Lung (tissue), 12 donors: ENCODE results near the gene STX3. TPM values are rescaled to one million over a fixed set of nuclear protein-coding genes. Genes with fewer than 3 reads are reported as not detected.

Experiments used
- ATAC-seq: fragments of 200-7000 bp; cut with Tn5 transposase; one replicate; pipeline ENCODE4 v1.9.1; 2020; ENCODE audit warnings: moderate number of reproducible peaks; ENCODE audit not compliant: insufficient read depth, low FRiP score
- DNase-seq, 3 donors: peaks; one replicate each; pipeline ENCODE4 v3.0.0-alpha.2; 2013 to 2017
- H3K27ac ChIP-seq, 2 donors: one replicate each; pipeline ENCODE4 v1.5.1; 2013; ENCODE audit warnings: mild to moderate bottlenecking in 2 of 2, moderate library complexity in 2 of 2, control low read depth in 1 of 2, inconsistent platforms in 1 of 2, low read depth in 1 of 2, low read length in 1 of 2
- H3K27me3 ChIP-seq, 3 donors: one replicate each; pipeline ENCODE4 v1.5.1; 2013; ENCODE audit warnings: low read length in 2 of 3; ENCODE audit not compliant: control insufficient read depth in 3 of 3, insufficient read depth in 3 of 3
- H3K36me3 ChIP-seq, 4 donors: one replicate each; pipeline ENCODE4 v1.5.1; 2013; ENCODE audit warnings: low read length in 4 of 4, mild to moderate bottlenecking in 1 of 4, moderate library complexity in 1 of 4; ENCODE audit not compliant: control insufficient read depth in 4 of 4, insufficient read depth in 4 of 4
- H3K4me1 ChIP-seq, 5 donors: one replicate each; pipeline ENCODE4 v1.5.1; 2013; ENCODE audit warnings: low read length in 5 of 5, mild to moderate bottlenecking in 2 of 5, moderate library complexity in 1 of 5; ENCODE audit not compliant: control insufficient read depth in 5 of 5, insufficient read depth in 5 of 5
- H3K4me3 ChIP-seq: one replicate; pipeline ENCODE4 v1.5.1; 2013; ENCODE audit warnings: mild to moderate bottlenecking, control low read depth, moderate library complexity
- H3K9ac ChIP-seq, 2 donors: one replicate each; pipeline ENCODE4 v1.5.1; 2013; ENCODE audit warnings: low read length in 2 of 2, control low read depth in 1 of 2; ENCODE audit not compliant: insufficient read depth in 1 of 2
- H3K9me3 ChIP-seq, 4 donors: one replicate each; pipeline ENCODE4 v1.5.1; 2013; ENCODE audit warnings: low read length in 3 of 4, mild to moderate bottlenecking in 1 of 4, moderate library complexity in 1 of 4; ENCODE audit not compliant: control insufficient read depth in 4 of 4, insufficient read depth in 3 of 4
- CTCF ChIP-seq: IDR thresholded peaks from 2 replicates; pipeline ENCODE4 v1.5.1; 2012; ENCODE audit warnings: mild to moderate bottlenecking; ENCODE audit errors: control extremely low read depth, extremely low read depth
- WGBS, 2 donors: extraction: QIAGEN DNeasy Blood & Tissue Kit; methylation state at CpG; one replicate each; pipeline ENCODE4 v1.1.7; 2013; 5-methylcytosine and 5-hydroxymethylcytosine counted together
- polyA plus RNA-seq, 2 donors: library from polyadenylated mRNA; stranded (reverse); fragments of 200-250 nt; gene quantifications; one replicate each; pipeline ENCODE4 v1.2.1, GENCODE V29; 2013
- total RNA-seq, 2 donors: library from RNA; depleted of rRNA in 1 of 2; stranded (reverse); fragments of >200 nt in 1 of 2; gene quantifications; one replicate each; pipeline ENCODE4 v1.2.1, GENCODE V29; 2014 to 2021
- donor health status: control.
- donor health status: control.
- donor health status: Bipolar disorder and iron deficiency.
- donor health status: healthy.
- donor health status: DM: yes; HTN: yes; CAD: no.

The STX3 gene
- total and polyA plus RNA-seq, 4 donors = 38.9 to 61.5 (median 47.0) TPM

- H3K4me3 ChIP-seq = no peak overlapping the region
- peak overlapping the region in 1 of 2 donors; percentile 4 for H3K27ac ChIP-seq
- no peak for DNase-seq
- ATAC-seq = no peak
- WGBS, 2 donors = 93 to 94% methylated on average over 8 of the region's 8 CpGs
- TF ChIP-seq CTCF = no peak
- no peak overlapping the region for H3K9ac ChIP-seq
- H3K36me3 ChIP-seq = peaks cover 0 to 12% (median 3%) of the 10 kb centered on the region in 4 donors
- peaks cover 0 to 32% (median 0%) of the 10 kb centered on the region in 5 donors for H3K4me1 ChIP-seq
- no peaks in the 10 kb centered on the region for H3K9me3 ChIP-seq
- H3K27me3 ChIP-seq = no peaks in the 10 kb centered on the region
Observed at GRCh38 chr11:59770869-59771268, 15.7 kb downstream of the STX3 start.

DNA sequence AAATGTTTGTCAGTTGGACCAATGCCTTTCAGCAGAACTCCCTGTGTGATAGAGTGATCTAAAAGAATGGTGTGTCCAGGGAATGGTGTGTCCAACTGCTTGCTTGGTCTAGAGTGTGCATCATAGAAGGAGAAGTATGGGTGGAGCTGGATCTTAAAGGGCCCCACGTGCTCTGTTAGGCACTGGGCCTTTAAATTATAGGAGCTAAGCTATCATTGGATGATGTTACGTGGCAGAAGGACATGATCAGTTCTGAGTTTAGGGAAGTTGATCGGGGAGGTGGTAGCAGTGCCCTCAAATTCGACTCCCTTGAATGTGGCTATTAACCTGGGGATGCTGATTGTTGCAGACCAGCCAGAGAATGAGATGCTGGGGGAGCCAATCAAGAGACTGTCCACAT, 16.4 kb downstream of the STX3 start:
- peaks cover 0 to 27% (median 0%) of the 10 kb centered on the region in 5 donors for H3K4me1 ChIP-seq
- 46 to 65% methylated on average over 4 of the region's 4 CpGs for WGBS, 2 donors
- no peaks in the 10 kb centered on the region for H3K27me3 ChIP-seq
- no peak for TF ChIP-seq CTCF
- H3K9ac ChIP-seq = no peak overlapping the region
- ATAC-seq (no peak), DNase-seq (no peak)
- H3K36me3 ChIP-seq = peaks cover 0 to 12% (median 4%) of the 10 kb centered on the region in 4 donors
- no peaks in the 10 kb centered on the region for H3K9me3 ChIP-seq
- H3K4me3 ChIP-seq = no peak overlapping the region
- H3K27ac ChIP-seq = peak overlapping the region; percentile 26 to 83

DNA sequence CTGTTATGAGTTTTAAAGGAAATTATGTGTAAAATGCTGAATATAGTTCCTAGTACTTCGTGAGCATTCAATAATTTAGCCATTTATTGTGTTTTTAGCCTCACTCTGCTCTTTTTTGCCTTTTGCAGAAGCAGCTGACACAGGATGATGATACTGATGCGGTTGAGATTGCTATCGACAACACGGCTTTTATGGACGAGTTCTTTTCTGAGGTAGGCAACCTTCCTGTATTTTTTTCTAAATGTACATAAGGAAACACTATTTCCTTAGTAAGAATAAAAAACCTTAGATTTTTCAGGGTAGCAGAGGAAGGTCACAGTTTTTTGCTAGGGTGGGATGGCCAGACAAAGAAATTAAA, 17.9 kb downstream of the STX3 start:
- ATAC-seq (no peak), DNase-seq (no peak)
- Histone ChIP-seq H3K9me3 (no peaks in the 10 kb centered on the region), H3K27me3 (no peaks in the 10 kb centered on the region), H3K4me3 (no peak overlapping the region), H3K4me1 (peaks cover 0 to 24% (median 0%) of the 10 kb centered on the region in 5 donors), H3K36me3 (peaks cover 0 to 15% (median 6%) of the 10 kb centered on the region in 4 donors), H3K9ac (no peak overlapping the region), H3K27ac (peak overlapping the region in 1 of 2 donors; percentile 73)
- WGBS, 2 donors = 42 to 63% methylated on average over 5 of the region's 5 CpGs
- TF ChIP-seq CTCF = no peak
